Gastroesophageal sphincter (tissue), 3 donors: ENCODE results near the gene SLCO1B1.

ENCODE experiments used
- POLR2AphosphoS5 ChIP-seq: sonication (generic); formaldehyde crosslinking; IDR thresholded peaks from one replicate; pipeline ENCODE4 v1.6.1; 2017; ENCODE audit warnings: antibody characterized with exemption
- TF ChIP-seq, protein P1 (sequence below), 4 experiments: fragments of 200-600 bp in 2 of 4; fragments of 450-650 bp in 2 of 4; sonication (generic) in 1 of 4; IDR thresholded peaks; one replicate each; pipeline ENCODE4 v1.5.1; 2017 to 2019; ENCODE audit warnings: antibody characterized with exemption in 4 of 4, mild to moderate bottlenecking in 2 of 4, moderate library complexity in 2 of 4

DNA sequence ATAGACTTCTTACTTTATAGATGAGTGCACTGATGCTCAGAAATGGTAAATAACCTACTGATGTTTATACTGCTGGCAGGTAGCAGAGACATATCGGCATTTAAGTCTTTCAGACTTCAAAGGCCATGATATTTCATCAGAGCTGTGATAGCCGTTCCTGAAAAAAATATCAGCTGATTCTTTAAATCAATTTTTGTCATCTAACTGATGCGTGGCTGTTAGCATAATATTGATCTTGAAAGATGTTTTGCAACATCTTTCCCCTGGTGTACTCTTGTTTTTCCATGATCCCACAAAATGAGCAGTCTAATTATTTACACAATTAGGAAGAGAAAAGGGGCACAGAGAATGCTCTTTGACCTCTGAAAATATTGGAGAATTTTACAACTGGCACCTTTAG lies 1.6 kb upstream of the SLCO1B1 start:
- TF ChIP-seq, protein P1, sequence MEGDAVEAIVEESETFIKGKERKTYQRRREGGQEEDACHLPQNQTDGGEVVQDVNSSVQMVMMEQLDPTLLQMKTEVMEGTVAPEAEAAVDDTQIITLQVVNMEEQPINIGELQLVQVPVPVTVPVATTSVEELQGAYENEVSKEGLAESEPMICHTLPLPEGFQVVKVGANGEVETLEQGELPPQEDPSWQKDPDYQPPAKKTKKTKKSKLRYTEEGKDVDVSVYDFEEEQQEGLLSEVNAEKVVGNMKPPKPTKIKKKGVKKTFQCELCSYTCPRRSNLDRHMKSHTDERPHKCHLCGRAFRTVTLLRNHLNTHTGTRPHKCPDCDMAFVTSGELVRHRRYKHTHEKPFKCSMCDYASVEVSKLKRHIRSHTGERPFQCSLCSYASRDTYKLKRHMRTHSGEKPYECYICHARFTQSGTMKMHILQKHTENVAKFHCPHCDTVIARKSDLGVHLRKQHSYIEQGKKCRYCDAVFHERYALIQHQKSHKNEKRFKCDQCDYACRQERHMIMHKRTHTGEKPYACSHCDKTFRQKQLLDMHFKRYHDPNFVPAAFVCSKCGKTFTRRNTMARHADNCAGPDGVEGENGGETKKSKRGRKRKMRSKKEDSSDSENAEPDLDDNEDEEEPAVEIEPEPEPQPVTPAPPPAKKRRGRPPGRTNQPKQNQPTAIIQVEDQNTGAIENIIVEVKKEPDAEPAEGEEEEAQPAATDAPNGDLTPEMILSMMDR (IDR thresholded peaks at IDR 0.05): no peak
- no peak for TF ChIP-seq POLR2AphosphoS5
